CD4-positive, alpha-beta T cell (primary cell): ENCODE results near the gene ALPK3. TPM values are rescaled to one million over a fixed set of nuclear protein-coding genes. Genes with fewer than 3 reads are reported as not detected.

Source experiments
- ATAC-seq: fragments of 200-7000 bp; cut with Tn5 transposase; one replicate; pipeline ENCODE4 v1.10.0; 2022; ENCODE audit warnings: mild to moderate bottlenecking; ENCODE audit not compliant: poor library complexity
- CTCF ChIA-PET: fragments of 350-600 bp; sonication (Branson Sonifier 250); formaldehyde crosslinking; loops from one replicate; lab custom pipeline; 2021; ENCODE audit warnings: antibody characterized with exemption, inconsistent platforms; lab: Charles Lee
- POLR2A ChIA-PET: fragments of 350-600 bp; sonication (Branson Sonifier 250); formaldehyde crosslinking; loops from one replicate; lab custom pipeline; 2021; ENCODE audit warnings: antibody characterized with exemption, inconsistent platforms; lab: Charles Lee
- DNase-seq, 14 experiments: peaks; one replicate each; pipeline ENCODE4 v3.0.0-alpha.2; 2013 to 2020; ENCODE audit warnings: mixed read lengths in 2 of 14
- H3K27ac ChIP-seq, 2 donors: one replicate each; pipeline versions ENCODE4 v1.5.1 to v1.7.0; 2013; ENCODE audit warnings: low read length in 2 of 2, low read depth in 1 of 2, mild to moderate bottlenecking in 1 of 2
- H3K27me3 ChIP-seq, 2 experiments: 1 replicate in 1 of 2; 2 replicates in 1 of 2; pipeline versions ENCODE4 v1.6.1 to v1.7.0; 2013; ENCODE audit warnings: low read length in 2 of 2, control low read depth in 1 of 2, mild to moderate bottlenecking in 1 of 2, moderate library complexity in 1 of 2; ENCODE audit not compliant: insufficient read depth in 2 of 2, control insufficient read depth in 1 of 2
- H3K36me3 ChIP-seq: one replicate; pipeline ENCODE4 v1.6.1; 2013; ENCODE audit warnings: low read length, control low read depth; ENCODE audit not compliant: insufficient read depth
- H3K4me1 ChIP-seq: one replicate; pipeline ENCODE4 v1.6.1; 2013; ENCODE audit warnings: low read length, control low read depth; ENCODE audit not compliant: insufficient read depth
- H3K4me3 ChIP-seq: one replicate; pipeline ENCODE4 v1.5.1; 2013; ENCODE audit warnings: mild to moderate bottlenecking, low read length, moderate library complexity
- H3K9me3 ChIP-seq, 2 experiments: 1 replicate in 1 of 2; 2 replicates in 1 of 2; pipeline versions ENCODE4 v1.6.1 to v1.7.0; 2013; ENCODE audit warnings: low read length in 2 of 2, mild to moderate bottlenecking in 2 of 2, control low read depth in 1 of 2, moderate library complexity in 1 of 2; ENCODE audit not compliant: control insufficient read depth in 1 of 2, insufficient read depth in 1 of 2
- H3K27ac Mint-ChIP-seq: one replicate; pipeline ENCODE4 v1.8.0; 2020; ENCODE audit warnings: mixed read lengths
- H3K27me3 Mint-ChIP-seq: one replicate; pipeline ENCODE4 v1.8.0; 2021; ENCODE audit warnings: mixed read lengths
- H3K36me3 Mint-ChIP-seq: one replicate; pipeline ENCODE4 v1.8.0; 2021; ENCODE audit warnings: low read depth, mixed read lengths
- H3K4me1 Mint-ChIP-seq: one replicate; pipeline ENCODE4 v1.8.0; 2021; ENCODE audit warnings: low read depth, mixed read lengths
- H3K4me3 Mint-ChIP-seq: one replicate; pipeline ENCODE4 v1.8.0; 2020; ENCODE audit warnings: mild to moderate bottlenecking, mixed read lengths
- H3K9me3 Mint-ChIP-seq: one replicate; pipeline ENCODE4 v1.8.0; 2020; ENCODE audit warnings: mixed read lengths
- CTCF ChIP-seq: fragments of 200-600 bp; IDR thresholded peaks from one replicate; pipeline ENCODE4 v1.8.0; 2022; ENCODE audit warnings: antibody characterized with exemption, mild to moderate bottlenecking
- intact Hi-C, 2 experiments: fragments of 100-400 bp; cut with DNase I in 1 of 2; cut with micrococcal nuclease in 1 of 2; formaldehyde crosslinking; loops; one replicate each; pipeline versions ENCODE4 v1.15.1 to v1.9.0; 2023 to 2025; cut with DNase I, micrococcal nuclease
- polyA plus RNA-seq, 2 donors: library from polyadenylated mRNA; unstranded; fragments of 120-200 nt; gene quantifications; one replicate each; pipeline ENCODE4 v1.2.1, GENCODE V29; 2013
- total RNA-seq, 174 experiments: library from RNA in 2 of 174; stranded (reverse) in 2 of 174; gene quantifications; one replicate each; pipeline ENCODE4 v1.2.3 and lab custom pipeline; 2021 to 2026

The ALPK3 gene
- under 1 TPM; 0.14 TPM for total RNA-seq
- polyA plus RNA-seq (2013, experiment 1 of 2) = 0.08 TPM
- 1.8 TPM for polyA plus RNA-seq (2013, experiment 2 of 2)
- total RNA-seq (lab: John Stamatoyannopoulos, UW) = 0 to 2.3 (median 0.43) reads per million in 172 experiments

- no peaks in the 10 kb centered on the region for H3K9me3 ChIP-seq
- Mint-ChIP-seq H3K27ac (no peak within 1 kb of the TSS), H3K4me3 (peak within 1 kb of the TSS; percentile 56), H3K9me3 (no peaks in the 10 kb centered on the region), H3K4me1 (peaks cover 12% of the 10 kb centered on the region), H3K36me3 (no peaks in the 10 kb centered on the region), H3K27me3 (peaks cover 24% of the 10 kb centered on the region)
- no peak for TF ChIP-seq CTCF
- peaks cover 0 to 13% of the 10 kb centered on the region in 2 experiments for H3K27me3 ChIP-seq
- ATAC-seq (no peak), DNase-seq (no peak)
- ChIA-PET CTCF (no interaction called here), POLR2A (no interaction called here)
- intact Hi-C loops = no loop called here
- H3K27ac ChIP-seq = no peak within 1 kb of the TSS
- H3K36me3 ChIP-seq = no peaks in the 10 kb centered on the region
- peaks cover 11% of the 10 kb centered on the region for H3K4me1 ChIP-seq
- no peak within 1 kb of the TSS for H3K4me3 ChIP-seq
These were observed at the start of gene ALPK3 for GRCh38 chr15:84816694-84817465. Gene ALPK3 (plus strand): TSS chr15:84817356. CDS start chr15:84817453, 97 bp downstream.

- Histone ChIP-seq H3K27ac (no peak overlapping the region), H3K27me3 (no peaks in the 10 kb centered on the region), H3K4me1 (peaks cover 5% of the 10 kb centered on the region), H3K9me3 (no peaks in the 10 kb centered on the region), H3K4me3 (no peak overlapping the region), H3K36me3 (peaks cover 30% of the 10 kb centered on the region)
- ChIA-PET POLR2A (interaction anchor here (0.6 to 2.2 kb wide), 3 partner anchors 8 to 40 kb away, joined by 3 to 5 read pairs (median 5); no protein-coding TSS in a partner anchor), CTCF (interaction anchor here (1.2 kb wide), 1 partner anchor 185 kb away, joined by 3 read pairs; no protein-coding TSS in a partner anchor)
- DNase-seq (no peak), ATAC-seq (no peak)
- TF ChIP-seq CTCF = no peak
- H3K4me1 Mint-ChIP-seq = peaks cover 44% of the 10 kb centered on the region
- peak overlapping the region; percentile 64 for H3K27ac Mint-ChIP-seq
- H3K9me3 Mint-ChIP-seq = no peaks in the 10 kb centered on the region
- peaks cover 46% of the 10 kb centered on the region for H3K36me3 Mint-ChIP-seq
- intact Hi-C loops = no loop called here
- no peaks in the 10 kb centered on the region for H3K27me3 Mint-ChIP-seq
- H3K4me3 Mint-ChIP-seq = no peak overlapping the region
These were observed 45.1 kb upstream of the ALPK3 start for GRCh38 chr15:84772031-84772430.

GRCh38 chr15:84772467-84772866, 44.7 kb upstream of the ALPK3 start:
- no peaks in the 10 kb centered on the region for H3K27me3 Mint-ChIP-seq
- peak overlapping the region; percentile 64 for H3K27ac Mint-ChIP-seq
- Histone ChIP-seq H3K4me1 (peaks cover 5% of the 10 kb centered on the region), H3K4me3 (no peak overlapping the region), H3K27ac (no peak overlapping the region), H3K27me3 (no peaks in the 10 kb centered on the region), H3K36me3 (peaks cover 25% of the 10 kb centered on the region), H3K9me3 (no peaks in the 10 kb centered on the region)
- intact Hi-C loops = no loop called here
- ATAC-seq (no peak), DNase-seq (no peak)
- H3K4me1 Mint-ChIP-seq = peaks cover 44% of the 10 kb centered on the region
- CTCF ChIA-PET = interaction anchor here (1.2 kb wide), 1 partner anchor 185 kb away, joined by 3 read pairs; no protein-coding TSS in a partner anchor
- H3K36me3 Mint-ChIP-seq = peaks cover 43% of the 10 kb centered on the region
- no peak overlapping the region for H3K4me3 Mint-ChIP-seq
- no peak for TF ChIP-seq CTCF
- H3K9me3 Mint-ChIP-seq = no peaks in the 10 kb centered on the region
- POLR2A ChIA-PET = interaction anchor here (0.6 to 2.2 kb wide), 3 partner anchors 9 to 40 kb away, joined by 3 to 5 read pairs (median 5); no protein-coding TSS in a partner anchor
